Prostate gland (tissue), 2 donors: ENCODE measurements around the gene ZNF488. TPM values are rescaled to one million over a fixed set of nuclear protein-coding genes. Genes with fewer than 3 reads are reported as not detected.

Experiments used
- DNase-seq: peaks from one replicate; pipeline ENCODE4 v3.0.0-alpha.2; 2019; ENCODE audit warnings: low spot score
- H3K27ac ChIP-seq, 2 donors: fragments of 200-600 bp; sonication (generic); 2 replicates each; pipeline ENCODE4 v1.5.1; 2017 to 2019
- H3K27me3 ChIP-seq: fragments of 200-600 bp; sonication (generic); replicated peaks from 2 replicates; pipeline ENCODE4 v1.5.1; 2019; ENCODE audit not compliant: insufficient read depth
- H3K36me3 ChIP-seq, 2 donors: fragments of 200-600 bp; sonication (generic); 1 replicate in 1 of 2; 2 replicates in 1 of 2; pipeline versions ENCODE4 v1.5.1 to v1.8.1; 2017 to 2019
- H3K4me1 ChIP-seq: fragments of 200-600 bp; sonication (generic); replicated peaks from 2 replicates; pipeline ENCODE4 v1.5.1; 2019
- H3K4me3 ChIP-seq, 2 donors: fragments of 200-600 bp; sonication (generic); 2 replicates each; pipeline ENCODE4 v1.5.1; 2017 to 2019
- H3K9me3 ChIP-seq: fragments of 200-600 bp; sonication (generic); 2 replicates; pipeline ENCODE4 v1.5.1; 2017
- POLR2A ChIP-seq: fragments of 450-650 bp; IDR thresholded peaks from one replicate; pipeline ENCODE4 v1.6.1; 2016; ENCODE audit warnings: antibody characterized with exemption, mild to moderate bottlenecking
- POLR2AphosphoS5 ChIP-seq: sonication (generic); formaldehyde crosslinking; IDR thresholded peaks from one replicate; pipeline ENCODE4 v1.6.1; 2017; ENCODE audit warnings: antibody characterized with exemption
- WGBS: methylation state at CpG from one replicate; pipeline ENCODE4 v1.1.5; 2018; 5-methylcytosine and 5-hydroxymethylcytosine counted together
- intact Hi-C: fragments of 100-400 bp; cut with DNase I; formaldehyde crosslinking; loops from one replicate; pipeline ENCODE4 v1.14.2; 2022
- total RNA-seq, 2 donors: library from RNA; depleted of rRNA; stranded (reverse); fragments of >200 nt; gene quantifications; one replicate each; pipeline ENCODE4 v1.1.0, GENCODE V29; 2016
- TF ChIP-seq, protein P1 (sequence below), 4 experiments: fragments of 200-600 bp in 2 of 4; fragments of 450-650 bp in 2 of 4; sonication (generic) in 2 of 4; IDR thresholded peaks; 1 replicate in 3 of 4; 2 replicates in 1 of 4; pipeline ENCODE4 v1.5.1; 2016 to 2019; ENCODE audit warnings: antibody characterized with exemption in 4 of 4, mild to moderate bottlenecking in 2 of 4, moderate library complexity in 2 of 4

ZNF488 gene
- total RNA-seq, 2 donors from 2014 or later: 1.5 to 1.9 TPM

DNA sequence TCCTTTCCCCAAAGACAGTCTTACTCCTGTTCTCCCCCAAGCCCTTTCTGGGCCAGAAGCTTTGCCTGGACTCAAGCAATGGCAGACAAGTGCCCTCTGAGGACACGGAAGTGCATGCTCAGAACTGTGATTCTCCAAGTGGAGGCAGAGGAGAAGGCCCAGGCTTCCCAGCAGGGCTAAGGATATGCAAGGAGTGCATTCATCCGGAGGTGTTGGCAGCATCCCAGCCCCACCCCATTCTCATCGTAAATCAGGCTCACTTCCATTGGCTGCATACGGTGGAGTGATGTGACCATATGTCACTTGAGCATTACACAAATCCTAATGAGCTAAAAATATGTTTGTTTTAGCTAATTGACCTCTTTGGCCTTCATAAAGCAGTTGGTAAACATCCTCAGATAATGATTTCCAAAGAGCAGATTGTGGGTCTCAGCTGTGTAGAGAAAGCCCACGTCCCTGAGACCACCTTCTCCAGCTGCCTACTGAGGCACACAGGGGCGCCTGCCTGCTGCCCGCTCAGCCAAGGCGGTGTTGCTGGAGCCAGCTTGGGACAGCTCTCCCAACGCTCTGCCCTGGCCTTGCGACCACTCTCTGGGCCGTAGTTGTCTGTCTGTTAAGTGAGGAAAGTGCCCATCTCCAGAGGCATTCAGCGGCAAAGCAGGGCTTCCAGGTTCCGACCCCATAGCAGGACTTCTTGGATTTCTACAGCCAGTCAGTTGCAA, 37.4 kb downstream of the ZNF488 start:
- intact Hi-C loops: no loop called here
- WGBS: 74% methylated on average over 13 of the region's 13 CpGs
- H3K27ac ChIP-seq: no peak overlapping the region
- H3K36me3 ChIP-seq: no peaks in the 10 kb centered on the region
- no peak for DNase-seq
- TF ChIP-seq, protein P1, sequence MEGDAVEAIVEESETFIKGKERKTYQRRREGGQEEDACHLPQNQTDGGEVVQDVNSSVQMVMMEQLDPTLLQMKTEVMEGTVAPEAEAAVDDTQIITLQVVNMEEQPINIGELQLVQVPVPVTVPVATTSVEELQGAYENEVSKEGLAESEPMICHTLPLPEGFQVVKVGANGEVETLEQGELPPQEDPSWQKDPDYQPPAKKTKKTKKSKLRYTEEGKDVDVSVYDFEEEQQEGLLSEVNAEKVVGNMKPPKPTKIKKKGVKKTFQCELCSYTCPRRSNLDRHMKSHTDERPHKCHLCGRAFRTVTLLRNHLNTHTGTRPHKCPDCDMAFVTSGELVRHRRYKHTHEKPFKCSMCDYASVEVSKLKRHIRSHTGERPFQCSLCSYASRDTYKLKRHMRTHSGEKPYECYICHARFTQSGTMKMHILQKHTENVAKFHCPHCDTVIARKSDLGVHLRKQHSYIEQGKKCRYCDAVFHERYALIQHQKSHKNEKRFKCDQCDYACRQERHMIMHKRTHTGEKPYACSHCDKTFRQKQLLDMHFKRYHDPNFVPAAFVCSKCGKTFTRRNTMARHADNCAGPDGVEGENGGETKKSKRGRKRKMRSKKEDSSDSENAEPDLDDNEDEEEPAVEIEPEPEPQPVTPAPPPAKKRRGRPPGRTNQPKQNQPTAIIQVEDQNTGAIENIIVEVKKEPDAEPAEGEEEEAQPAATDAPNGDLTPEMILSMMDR (IDR thresholded peaks at IDR 0.05): no peak
- TF ChIP-seq POLR2AphosphoS5 (no peak), POLR2A (no peak)
- H3K4me3 ChIP-seq: no peak overlapping the region
- H3K4me1 ChIP-seq: no peaks in the 10 kb centered on the region
- H3K9me3 ChIP-seq: no peaks in the 10 kb centered on the region
- no peaks in the 10 kb centered on the region for H3K27me3 ChIP-seq

DNA sequence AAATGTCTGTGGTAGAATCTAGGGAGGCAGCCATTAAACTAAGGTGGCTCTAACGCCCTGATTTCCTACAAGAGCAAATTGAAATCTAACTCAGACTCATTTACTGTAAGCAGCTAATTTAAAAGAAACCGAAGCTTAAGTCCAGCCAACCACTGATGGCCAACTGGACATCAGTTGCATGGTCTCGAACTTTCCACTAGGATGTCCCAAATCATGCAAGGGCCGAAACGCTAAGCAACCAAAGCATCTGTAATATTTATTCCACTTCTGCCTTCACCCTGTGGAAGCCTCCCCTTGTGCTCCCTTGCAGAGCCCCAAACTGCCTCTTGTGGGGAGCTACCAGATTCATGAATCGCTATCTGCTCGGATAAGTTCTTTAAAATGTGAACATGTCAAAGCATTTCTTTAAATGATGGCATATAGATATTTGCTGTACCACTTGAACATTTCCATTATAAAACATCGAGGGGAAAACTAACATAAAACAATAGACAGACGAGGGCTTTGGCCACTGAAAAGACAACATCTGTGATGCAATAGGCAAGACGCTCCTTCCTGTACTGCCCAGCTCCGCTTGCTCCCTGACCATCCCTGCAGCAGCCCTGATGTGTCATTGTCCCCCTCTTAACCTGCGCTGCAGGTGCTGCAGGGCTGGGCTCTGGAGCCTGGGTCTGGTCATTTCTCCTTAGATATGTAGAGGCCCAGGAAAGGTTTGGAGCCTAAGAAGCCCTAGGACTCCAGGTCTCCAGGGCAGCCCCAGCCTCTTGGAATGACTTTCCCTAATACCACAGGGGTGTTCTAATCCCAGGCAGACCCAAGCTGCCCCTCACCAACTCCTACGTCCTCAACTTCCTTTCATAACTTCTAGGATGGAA, 38.9 kb downstream of the ZNF488 start:
- no peak for DNase-seq
- 85% methylated on average over 13 of the region's 13 CpGs for WGBS
- H3K27me3 ChIP-seq: no peaks in the 10 kb centered on the region
- no peak overlapping the region for H3K27ac ChIP-seq
- intact Hi-C loops: no loop called here
- H3K9me3 ChIP-seq: no peaks in the 10 kb centered on the region
- no peaks in the 10 kb centered on the region for H3K36me3 ChIP-seq
- TF ChIP-seq POLR2A: no peak
- TF ChIP-seq POLR2AphosphoS5: no peak
- TF ChIP-seq, protein P1 (IDR thresholded peaks at IDR 0.05): no peak
- H3K4me3 ChIP-seq: no peak overlapping the region
- H3K4me1 ChIP-seq: no peaks in the 10 kb centered on the region

GRCh38 chr10:47340608-47341170, 43.4 kb downstream of the ZNF488 start:
- intact Hi-C loops: no loop called here
- DNase-seq: no peak
- no peak overlapping the region for H3K27ac ChIP-seq
- no peak overlapping the region for H3K4me3 ChIP-seq
- no peaks in the 10 kb centered on the region for H3K27me3 ChIP-seq
- no peaks in the 10 kb centered on the region for H3K4me1 ChIP-seq
- no peak for TF ChIP-seq POLR2AphosphoS5
- TF ChIP-seq, protein P1 (IDR thresholded peaks at IDR 0.05): peak; percentile 52 to 77 (median 64)
- 72% methylated on average over 5 of the region's 5 CpGs for WGBS
- H3K9me3 ChIP-seq: no peaks in the 10 kb centered on the region
- no peaks in the 10 kb centered on the region for H3K36me3 ChIP-seq

GRCh38 chr10:47339759-47340607, 44.1 kb downstream of the ZNF488 start:
- Histone ChIP-seq H3K27me3 (no peaks in the 10 kb centered on the region), H3K4me1 (no peaks in the 10 kb centered on the region), H3K36me3 (no peaks in the 10 kb centered on the region), H3K4me3 (no peak overlapping the region), H3K9me3 (no peaks in the 10 kb centered on the region), H3K27ac (no peak overlapping the region)
- no peak for DNase-seq
- TF ChIP-seq, protein P1 (IDR thresholded peaks at IDR 0.05): no peak
- TF ChIP-seq POLR2A: no peak
- no peak for TF ChIP-seq POLR2AphosphoS5
- 73% methylated on average over 15 of the region's 15 CpGs for whole genome bisulfite sequencing
- intact Hi-C loops: no loop called here
